AG08396 (cell line): ENCODE results near the gene ZFP91.

Experiments used
- DNase-seq: peaks from one replicate; pipeline ENCODE4 v3.0.0; 2012; ENCODE audit warnings: low spot score, mixed read lengths

ZFP91 gene

DNA sequence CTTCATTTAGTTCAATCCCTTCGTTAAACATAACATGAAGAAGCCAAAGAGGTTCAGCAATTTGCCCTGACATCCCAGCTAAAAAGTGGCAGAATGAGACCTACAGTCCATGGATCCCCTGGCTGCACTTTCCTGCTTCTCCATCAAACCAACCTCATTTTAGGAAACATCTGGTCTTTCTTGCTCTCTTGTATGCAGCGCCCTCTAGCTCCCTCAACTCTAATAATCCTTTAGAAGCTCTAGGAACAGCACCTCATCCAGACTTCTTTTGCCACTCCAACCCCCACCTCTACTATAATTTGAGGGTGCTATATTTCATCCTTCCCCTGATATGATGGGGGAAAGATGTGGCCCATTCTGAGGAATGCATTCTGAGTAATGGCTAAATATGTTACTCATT lies 51.0 kb downstream of the ZFP91 start:
- peak; percentile 36 for DNase-seq

DNA sequence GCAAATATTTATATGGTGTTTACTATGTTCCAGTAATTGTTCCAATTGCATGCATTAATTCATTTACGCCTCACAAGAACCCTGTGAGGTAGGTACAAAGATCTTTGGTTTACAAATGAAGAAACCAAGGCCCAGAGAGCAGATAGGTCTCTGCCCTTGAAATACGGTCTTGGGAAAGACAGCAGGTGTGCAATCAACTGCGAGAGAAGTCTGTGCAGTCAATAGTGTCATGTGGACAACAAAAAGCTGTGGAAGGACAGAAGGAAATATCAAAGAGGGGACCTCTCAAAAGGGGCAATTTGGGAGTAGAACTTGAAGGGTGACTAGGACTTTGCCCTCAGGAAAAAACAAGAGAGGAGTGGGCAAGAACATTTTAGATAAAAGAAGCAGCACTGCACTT lies 52.5 kb downstream of the ZFP91 start:
- no peak for DNase-seq

DNA sequence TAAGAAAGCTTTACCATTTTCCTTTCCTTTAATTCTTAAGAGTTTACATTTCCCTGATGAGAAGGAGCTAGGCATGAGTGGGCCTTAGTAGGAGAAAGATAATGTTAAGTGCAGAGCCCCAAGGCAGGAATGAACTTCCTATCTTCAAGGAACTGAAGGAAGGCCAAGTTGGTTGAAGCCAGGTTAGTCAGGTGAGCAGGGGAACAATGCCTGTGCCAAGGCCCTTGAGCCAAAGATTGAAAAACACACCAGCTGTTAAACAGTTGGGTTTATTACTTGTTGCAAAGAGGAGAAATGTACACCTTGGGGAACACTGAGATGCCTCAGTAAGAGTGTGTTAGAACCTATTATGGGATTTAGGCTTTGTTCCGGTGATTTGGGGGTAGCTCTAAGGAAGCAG lies 53.6 kb downstream of the ZFP91 start:
- DNase-seq, result no peak

DNA sequence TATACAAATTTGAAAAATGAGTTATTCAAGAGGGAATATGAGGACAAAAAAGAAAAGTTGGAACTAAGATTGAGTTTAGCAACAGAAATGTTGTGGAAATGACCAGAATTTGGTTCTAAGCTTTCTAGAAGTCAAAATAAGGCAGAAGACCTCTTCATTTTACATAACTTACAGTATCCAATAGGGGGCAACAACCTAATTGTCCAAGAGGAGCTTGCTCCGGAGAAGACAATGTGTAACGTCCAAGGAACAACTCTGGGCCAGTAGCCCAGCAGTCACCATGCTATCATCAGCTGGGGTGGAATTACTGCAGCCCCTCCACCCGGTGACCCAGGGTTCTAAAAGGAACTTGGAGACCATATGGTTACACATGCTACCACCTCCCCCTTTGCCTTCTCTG lies 57.7 kb downstream of the ZFP91 start:
- no peak for DNase-seq

DNA sequence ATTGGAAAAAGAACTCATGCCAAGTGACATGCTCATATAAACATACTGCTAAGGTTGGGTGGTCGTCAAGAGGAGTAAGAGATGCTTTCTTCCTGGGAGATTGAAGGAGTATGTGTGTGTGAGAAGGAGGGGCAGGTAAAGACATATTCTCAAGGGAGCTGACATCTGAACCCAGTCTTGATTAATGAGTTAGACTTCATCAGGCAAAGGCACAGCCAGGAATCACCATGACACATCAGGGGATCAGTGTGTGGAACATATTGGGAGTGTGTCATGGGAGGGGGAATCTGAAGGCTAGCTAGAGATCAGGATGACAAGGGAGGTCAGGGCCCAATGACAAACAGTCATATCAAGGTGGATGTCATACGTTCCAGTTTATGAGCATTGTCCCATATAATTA lies 58.5 kb downstream of the ZFP91 start:
- no peak for DNase-seq

DNA sequence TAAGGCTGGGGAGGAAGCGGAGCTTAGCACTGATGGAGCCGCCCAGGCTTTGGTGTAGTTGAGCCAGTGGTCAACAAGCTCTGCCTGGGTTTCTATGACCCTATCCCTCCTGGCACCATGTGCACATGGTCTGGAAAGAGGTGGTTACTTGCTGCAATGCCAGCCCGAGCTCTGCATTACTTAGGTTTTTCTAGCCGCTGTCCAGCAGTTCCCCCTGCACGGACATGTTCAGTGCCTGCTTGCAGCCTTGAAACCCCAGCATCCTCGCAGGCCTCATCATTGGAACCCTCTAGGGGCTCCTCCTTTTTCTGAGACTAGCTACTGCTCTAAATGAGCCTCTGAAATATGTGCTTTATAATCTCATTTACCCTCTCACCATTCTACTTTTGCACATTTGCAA lies 60.2 kb downstream of the ZFP91 start:
- no peak for DNase-seq

DNA sequence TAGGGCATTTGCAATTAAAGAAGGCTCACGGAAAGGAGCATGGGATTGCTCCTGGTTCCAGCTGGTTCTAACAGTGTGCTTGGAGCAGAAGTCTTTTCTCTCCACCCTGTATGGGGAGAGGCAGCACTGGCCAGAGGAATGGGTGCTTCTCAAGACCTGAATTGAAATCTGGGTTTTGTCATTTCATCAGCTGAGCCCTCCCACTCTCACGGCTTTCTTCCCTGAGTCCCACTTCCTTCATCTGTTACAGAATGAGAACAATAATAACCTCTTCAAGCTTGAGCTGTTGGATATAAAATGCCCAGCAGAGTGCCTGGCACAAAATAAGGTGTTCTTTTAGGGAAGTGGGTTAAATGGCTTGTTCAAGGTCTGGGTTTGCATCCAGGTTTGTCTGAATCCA lies 60.8 kb downstream of the ZFP91 start:
- DNase-seq, result no peak

DNA sequence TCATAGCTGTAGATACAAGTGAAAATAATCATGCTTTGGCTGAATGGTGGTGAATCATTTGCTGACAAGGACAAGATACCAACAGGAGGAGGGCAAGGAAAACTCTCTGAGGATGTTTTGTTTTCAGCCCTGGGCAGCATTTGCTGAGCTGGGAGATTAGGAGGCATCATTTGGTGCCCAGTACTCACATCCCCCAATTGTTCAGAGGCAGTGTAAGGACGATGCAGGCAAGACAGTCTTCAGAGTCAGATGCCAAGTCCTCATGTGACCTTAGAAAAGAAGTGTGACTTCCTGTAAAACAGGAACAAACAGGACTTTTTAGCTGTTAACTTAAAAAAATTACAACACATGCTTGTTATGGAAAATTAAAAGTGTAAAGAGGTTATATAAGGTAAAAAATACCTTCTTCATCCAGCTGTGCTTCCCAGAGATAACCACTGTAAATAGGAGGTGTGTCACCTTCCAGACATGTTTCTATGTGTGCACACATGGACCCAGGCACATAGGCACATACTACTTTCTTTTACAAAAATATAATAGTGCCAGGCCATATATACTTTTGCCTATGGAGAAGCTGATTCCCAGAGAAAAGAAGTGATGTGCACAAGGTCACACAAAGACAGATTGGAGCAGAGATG lies 61.6 kb downstream of the ZFP91 start:
- DNase-seq, result no peak

DNA sequence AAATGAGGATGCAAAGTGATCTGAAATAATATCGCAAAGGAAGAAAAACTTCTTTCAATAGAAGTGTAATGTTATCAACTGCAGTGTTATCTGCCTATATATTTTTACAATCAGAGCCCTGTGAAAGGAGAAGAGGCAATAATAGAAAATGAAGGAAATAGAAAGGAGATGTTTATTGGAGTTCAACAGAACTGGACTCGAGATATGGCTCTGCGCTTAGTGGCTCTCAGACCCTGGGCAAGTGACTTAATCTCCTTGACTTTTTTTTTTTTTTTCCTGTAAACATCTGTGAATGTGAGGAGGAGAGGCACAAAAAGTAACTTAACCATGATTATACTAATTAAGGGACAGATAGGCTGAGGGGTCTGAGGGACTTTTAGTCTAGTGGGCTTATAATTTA lies 62.5 kb downstream of the ZFP91 start:
- DNase-seq, result no peak

DNA sequence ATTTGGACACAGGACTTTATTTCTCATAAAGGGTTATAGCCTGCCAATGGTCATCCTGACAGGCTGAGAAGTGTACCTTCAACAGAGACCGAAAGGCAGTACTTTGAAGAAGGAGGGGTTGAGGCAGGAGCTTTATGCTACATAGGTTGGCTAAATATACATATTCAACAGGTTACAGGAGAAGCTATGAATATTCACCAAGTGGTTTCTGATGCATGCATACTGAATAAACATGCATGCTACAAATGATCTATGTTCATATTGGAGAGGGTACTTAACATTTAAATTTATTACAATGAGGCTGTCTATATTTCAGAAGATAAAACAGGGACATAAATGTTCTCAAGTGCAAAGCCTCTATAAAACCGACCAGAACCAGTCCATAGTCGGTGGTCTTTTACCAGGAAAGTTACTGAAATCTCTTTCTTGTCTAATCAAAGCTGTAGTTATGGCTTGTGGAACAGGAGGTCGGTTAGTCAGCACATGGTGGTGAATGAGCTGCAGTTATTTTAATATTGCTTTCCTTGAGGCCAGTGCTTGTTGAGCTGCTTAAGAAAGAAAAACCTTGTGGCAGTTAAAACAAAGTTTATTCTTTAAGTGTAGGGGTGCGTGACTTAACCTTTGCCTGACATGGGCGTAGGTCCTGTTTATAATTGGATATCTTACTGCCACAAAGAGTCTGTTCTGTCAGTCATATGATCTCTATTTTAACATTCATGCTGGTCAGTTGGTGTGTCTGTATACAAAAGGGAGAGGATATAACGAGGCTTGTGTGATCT lies 63.1 kb downstream of the ZFP91 start:
- DNase-seq, result no peak

DNA sequence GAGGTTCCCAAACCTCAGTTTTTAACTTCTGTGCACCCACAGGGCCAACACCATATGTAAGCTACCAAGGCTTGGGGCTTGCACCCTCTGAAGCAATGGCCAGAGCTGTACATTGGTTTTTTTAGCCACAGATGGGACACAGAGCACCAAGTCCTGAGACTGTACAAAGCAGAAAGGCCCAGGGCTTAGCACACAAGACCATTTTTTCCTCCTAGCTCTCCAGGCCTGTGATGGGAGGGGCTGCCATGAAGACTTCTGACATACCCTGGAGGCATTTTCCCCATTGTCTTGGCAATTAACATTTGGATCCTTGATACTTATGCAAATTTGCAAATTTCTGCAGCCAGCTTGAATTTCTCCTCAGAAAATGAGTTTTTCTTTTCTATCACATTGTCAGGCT lies 67.0 kb downstream of the ZFP91 start:
- no peak for DNase-seq

DNA sequence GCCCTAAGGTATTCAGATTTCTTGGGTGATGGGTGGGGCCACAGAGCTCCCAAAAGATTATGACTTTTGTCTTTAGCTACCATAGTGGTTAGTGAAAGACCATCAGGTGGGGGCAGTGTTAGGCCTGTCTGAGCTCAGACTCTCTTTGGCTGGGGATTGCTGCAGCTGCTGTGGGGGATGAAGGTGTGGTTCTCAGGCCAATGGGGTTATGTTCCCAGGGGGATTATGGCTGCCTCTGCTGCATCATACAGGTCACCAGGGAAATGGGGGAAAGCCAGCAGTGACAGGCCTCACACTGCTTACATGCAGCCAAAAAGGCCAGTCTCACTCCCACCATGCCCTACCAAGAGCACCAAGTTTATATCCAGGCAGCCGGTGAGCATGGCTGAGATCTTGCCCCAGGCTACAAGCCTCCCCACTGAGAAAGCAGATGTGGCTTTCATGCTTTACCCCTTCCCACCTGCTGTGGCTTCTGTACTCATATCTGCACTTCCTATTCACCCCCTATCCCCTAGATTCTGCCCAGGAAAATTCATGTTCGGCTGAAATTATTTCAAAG lies 68.4 kb downstream of the ZFP91 start:
- DNase-seq, result no peak

DNA sequence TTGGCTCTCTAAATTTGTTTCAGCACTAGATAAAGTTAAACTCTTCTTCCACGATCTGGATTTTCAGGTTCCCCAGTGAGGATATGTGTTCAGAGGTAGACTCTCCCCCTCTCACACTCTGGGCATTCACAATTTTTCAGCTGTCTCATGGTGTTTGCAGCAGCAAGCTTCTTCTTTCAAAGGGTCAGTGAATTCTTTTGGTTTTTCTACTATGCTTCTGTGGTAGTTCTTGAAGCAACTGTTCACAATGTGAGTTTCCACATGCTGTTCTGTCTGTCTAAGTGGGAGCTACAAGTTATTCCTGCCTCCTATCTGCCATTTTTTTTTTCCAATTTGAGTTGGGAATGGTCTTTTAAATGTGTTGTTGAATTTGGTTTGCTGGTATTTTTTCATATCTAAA lies 69.0 kb downstream of the ZFP91 start:
- DNase-seq, result no peak

DNA sequence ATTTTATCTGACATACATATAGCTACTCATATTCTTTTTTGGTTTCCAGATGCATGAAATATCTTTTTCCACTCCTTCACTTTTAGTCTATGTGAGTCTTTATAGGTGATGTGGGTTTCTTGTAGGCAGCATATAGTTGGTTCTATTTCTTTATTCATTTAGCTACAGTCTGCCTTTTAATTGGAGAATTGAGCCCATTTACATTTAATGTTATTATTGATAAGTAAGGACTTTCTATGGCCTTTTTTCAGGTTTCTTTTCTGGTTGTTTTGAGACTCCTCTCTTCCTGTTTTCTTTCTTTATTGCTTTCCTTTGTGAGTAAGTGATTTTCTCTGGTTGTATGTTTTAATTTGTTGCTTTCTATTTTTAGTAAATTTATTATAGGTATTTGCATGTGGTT lies 70.8 kb downstream of the ZFP91 start:
- DNase-seq, result no peak

DNA sequence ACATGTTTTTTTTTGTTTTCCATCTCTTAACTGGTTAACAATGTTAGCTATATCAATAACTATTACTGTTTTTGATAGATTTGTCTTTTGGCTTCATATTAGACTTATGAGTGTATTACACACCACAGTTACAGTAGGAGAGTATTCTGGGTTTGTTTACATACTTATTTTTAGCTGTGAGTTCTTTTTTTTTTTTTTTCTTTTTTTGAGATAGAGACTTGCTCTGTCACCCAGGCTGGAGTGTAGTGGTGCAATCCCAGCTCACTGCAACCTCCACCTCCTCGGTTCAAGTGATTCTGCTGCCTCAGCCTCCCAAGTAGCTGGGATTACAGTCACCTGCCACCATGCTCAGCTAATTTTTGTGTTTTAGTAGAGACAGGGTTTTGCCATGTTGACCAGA lies 71.6 kb downstream of the ZFP91 start:
- DNase-seq, result no peak

DNA sequence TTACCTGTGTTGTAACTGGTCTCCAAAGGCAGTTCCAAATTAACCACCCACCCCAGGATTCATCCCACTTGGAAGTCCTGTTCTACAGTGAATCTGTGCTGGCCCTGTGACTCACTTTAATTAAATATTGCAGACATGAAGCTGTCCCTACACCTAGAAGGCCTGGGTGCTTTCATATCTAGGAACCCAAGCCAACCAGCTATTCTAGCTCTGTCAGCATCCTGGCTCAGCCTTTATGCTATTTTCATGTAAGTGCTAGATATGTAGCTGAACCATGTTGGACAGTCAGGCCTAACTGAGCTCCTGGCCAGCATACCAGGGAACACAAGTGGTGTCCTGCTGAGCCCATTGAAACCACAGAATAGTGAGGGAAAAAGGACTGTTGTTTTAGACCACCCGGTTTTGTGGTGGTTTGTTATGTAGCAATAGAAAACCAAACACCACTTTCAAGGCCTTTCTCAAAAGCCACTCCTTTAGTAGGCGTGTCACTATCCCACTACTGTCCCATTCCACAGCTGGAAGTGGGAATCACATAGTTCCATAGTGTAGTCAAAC lies 73.9 kb downstream of the ZFP91 start:
- no peak for DNase-seq

DNA sequence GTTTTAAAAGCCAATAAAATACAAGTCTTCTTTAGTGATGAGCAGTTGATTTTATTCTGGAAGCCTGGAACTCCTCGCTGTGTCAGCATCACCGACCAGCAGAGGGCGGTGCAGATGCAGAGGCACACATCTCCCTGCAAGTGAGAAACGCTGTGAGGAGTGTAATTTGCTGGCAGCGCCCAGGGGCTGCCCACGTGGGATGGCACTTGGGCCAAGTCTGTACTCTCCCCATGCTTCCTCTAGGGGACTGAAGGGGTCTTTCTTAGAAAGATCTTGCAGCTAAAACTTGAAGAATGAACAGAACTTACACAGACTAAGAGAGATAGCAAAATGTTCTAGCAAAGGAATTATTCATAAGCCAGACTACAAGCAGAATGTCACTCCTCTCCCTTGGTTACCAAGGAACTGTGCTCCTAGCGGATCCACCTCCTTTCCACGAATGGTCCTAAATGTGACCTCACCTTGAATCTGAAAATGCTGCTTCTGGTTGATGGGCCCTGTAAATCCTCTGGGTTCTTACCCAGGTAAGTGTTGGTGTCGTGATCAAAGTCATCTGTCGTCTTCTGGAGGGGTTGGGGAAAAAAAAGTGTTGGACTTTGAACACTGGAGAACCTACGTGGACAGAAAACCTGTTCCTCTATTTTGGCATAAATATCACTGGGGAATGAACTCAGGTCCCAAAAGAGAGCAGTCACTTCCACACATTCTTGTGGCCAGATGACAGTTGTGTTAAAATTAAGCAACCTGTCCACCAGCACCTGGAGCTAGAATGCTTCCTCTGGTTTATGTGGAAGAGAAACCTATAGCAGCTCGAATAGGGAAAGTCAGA lies 75.4 kb downstream of the ZFP91 start:
- peak; percentile 84 for DNase-seq

DNA sequence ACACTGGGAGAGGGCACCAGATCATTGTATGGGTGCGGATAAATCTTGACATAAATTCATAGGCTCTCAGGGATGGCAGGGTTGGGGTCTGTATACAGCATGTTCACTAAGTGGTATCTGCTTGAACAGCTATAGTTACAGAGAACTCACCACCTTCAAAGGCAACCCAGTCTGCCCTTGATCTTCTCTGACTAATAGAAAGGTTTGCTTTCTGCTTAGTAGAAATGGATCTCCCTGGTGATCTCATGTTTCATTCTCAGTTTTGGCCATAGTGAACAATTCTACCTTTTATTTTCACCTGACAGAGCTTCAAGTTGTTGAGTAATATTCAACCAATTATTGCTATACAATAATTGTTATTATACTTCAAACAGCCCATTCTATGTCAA lies 76.0 kb downstream of the ZFP91 start:
- no peak for DNase-seq

DNA sequence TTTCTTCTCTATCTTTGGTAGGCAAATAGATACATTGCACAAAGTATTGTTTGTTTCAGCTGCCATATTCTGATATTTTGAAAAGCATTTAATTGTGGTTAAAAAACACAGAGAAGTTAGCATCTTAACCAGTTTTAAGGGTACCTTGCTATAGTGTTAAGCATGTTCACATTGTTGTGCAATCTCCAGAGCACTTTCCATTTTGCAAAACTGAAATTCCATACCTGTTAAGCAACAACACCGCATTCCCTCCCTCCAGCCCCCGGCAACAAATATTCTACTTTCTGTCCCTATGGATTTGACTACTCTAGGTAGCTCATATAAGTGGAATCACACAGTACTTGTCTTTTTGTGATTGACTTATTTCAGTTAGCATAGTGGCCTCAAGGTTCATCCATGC lies 77.5 kb downstream of the ZFP91 start:
- DNase-seq, result no peak

DNA sequence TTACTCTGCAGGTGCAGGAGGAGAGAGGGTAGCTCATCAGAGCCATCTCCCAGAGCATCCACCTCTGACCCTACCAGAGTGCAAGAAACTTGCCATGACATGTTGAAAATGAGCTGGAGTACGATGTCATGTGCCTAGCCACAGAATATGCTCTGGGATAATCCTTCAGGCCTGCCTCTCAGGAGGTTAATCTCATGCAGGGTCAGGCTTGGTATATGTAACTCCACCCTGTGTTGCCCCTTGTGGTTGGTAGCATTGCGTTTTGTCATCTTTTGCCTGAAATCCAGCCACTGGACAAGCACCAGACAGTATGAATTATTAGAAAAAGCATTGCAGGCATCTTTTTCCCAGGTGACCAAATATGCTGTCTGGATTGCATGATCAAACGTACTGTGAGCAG lies 79.8 kb downstream of the ZFP91 start:
- DNase-seq, result no peak

DNA sequence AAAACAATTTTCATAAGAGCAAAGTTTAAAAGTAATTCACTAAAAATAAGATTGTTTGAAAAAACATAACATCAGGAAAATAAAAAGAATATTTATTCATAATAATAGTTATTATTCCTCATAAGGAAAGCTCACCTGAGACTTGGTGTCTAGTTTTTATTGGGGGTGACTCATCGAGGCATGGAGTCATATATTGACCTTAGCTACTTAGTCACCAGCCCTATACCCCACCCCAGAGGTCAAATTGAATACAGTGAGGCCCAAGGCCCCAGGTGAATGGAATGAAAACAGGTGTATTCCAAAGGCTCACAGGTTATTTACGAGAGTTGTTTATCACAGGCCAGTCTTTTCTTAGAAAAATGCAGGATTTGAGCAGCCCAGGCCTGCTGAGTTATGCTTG lies 80.5 kb downstream of the ZFP91 start:
- DNase-seq, result no peak

DNA sequence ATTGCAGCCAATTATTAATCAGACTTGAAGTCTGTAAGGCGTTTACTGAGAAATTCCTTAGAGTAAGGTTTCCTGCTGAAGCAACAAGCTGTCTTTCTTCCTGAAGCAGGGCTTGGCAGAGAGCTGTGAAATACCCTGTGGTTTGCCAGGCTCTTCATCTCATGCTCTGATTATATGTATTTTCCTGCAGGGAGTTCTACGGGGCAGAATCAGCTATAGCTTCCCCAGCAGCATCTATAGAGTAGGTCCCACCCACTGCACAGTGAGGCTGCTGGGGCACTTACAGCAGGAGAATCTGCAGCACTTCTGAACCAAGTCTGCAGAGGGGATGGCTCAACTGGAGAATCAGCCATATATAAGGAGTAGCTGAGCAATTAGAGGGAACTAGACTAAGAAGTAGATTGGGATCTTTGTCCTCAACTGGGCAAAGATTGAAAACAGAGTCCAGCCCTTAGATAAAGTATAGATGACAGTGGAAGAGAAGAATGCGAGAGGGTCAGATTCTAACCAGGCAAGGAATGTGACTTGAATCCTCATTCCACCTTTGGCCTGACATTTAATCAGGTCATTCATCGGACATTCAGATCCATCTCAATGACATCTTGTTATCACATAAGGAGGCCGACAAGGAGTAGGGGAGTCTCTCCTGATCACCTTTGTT lies 81.2 kb downstream of the ZFP91 start:
- no peak for DNase-seq
